Measurements from ENCODE around the gene TXNDC5.

GRCh38 chr6:7893342-7893741 lies 17.2 kb downstream of the TXNDC5 start:
- TF ChIP-seq EP300 (conservative IDR thresholded peaks at IDR 0.05; ENCODE audit: poor library complexity, severe bottlenecking) = no peak
- TF ChIP-seq CTCF (IDR thresholded peaks at IDR 0.05; ENCODE audit: poor library complexity, severe bottlenecking) = no peak
- TF ChIP-seq POLR2AphosphoS5 (IDR thresholded peaks at IDR 0.05) = no peak
- no peak for TF ChIP-seq RAD21 (conservative IDR thresholded peaks at IDR 0.05)
- TF ChIP-seq REST (IDR thresholded peaks at IDR 0.05; ENCODE audit: borderline replicate concordance) = no peak
- no peak for TF ChIP-seq SMC3 (conservative IDR thresholded peaks at IDR 0.05; ENCODE audit: poor library complexity)
- no peak for TF ChIP-seq EZH2 (IDR thresholded peaks at IDR 0.05; ENCODE audit: borderline replicate concordance, insufficient read depth, low read length, poor library complexity, severe bottlenecking)

Data from neural cell (in vitro differentiated cells).